ENCODE data around the gene FSTL5.

GRCh38 chr4:161926033-161926828 is 237.6 kb downstream of the FSTL5 start:
- TF ChIP-seq, protein P1, sequence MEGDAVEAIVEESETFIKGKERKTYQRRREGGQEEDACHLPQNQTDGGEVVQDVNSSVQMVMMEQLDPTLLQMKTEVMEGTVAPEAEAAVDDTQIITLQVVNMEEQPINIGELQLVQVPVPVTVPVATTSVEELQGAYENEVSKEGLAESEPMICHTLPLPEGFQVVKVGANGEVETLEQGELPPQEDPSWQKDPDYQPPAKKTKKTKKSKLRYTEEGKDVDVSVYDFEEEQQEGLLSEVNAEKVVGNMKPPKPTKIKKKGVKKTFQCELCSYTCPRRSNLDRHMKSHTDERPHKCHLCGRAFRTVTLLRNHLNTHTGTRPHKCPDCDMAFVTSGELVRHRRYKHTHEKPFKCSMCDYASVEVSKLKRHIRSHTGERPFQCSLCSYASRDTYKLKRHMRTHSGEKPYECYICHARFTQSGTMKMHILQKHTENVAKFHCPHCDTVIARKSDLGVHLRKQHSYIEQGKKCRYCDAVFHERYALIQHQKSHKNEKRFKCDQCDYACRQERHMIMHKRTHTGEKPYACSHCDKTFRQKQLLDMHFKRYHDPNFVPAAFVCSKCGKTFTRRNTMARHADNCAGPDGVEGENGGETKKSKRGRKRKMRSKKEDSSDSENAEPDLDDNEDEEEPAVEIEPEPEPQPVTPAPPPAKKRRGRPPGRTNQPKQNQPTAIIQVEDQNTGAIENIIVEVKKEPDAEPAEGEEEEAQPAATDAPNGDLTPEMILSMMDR (IDR thresholded peaks at IDR 0.05; ENCODE audit: insufficient read depth, low read length, poor library complexity, severe bottlenecking): no peak
- no peak for TF ChIP-seq EZH2phosphoT487 (conservative IDR thresholded peaks at IDR 0.05; ENCODE audit: low read length)

All from SU-DHL-6 (cell line).